IMR-90 (cell line): ENCODE results near the gene ABCA9. TPM values are rescaled to one million over a fixed set of nuclear protein-coding genes. Genes with fewer than 3 reads are reported as not detected.

Experiments used
- ATAC-seq: fragments of 200-7000 bp; cut with Tn5 transposase; 2 replicates; pipeline ENCODE4 v1.9.1; 2020; ENCODE audit warnings: low read depth, mild to moderate bottlenecking, moderate library complexity
- BruUV-seq: library from RNA; stranded (reverse); fragments of 400-500 nt; replicated peaks from 2 replicates; lab custom pipeline; 2021; lab: Mats Ljungman, UMichigan
- CTCF ChIA-PET: fragments of 300-600 bp; formaldehyde crosslinking; extraction: SDS; loops from one replicate; lab custom pipeline; 2021; ENCODE audit warnings: antibody characterized with exemption; lab: Yijun Ruan, JAX
- POLR2A ChIA-PET: fragments of 300-600 bp; sonication (Branson Sonifier 250); formaldehyde crosslinking; loops from one replicate; lab custom pipeline; 2022; ENCODE audit warnings: antibody characterized with exemption; ENCODE audit not compliant: unreplicated experiment; lab: Charles Lee
- DNase-seq: peaks from one replicate; pipeline ENCODE4 v3.0.0; 2013
- H2AFZ ChIP-seq: replicated peaks from 2 replicates; pipeline ENCODE3; 2013; ENCODE audit warnings: low read length, mild to moderate bottlenecking; ENCODE audit not compliant: poor library complexity
- H2AK5ac ChIP-seq: 2 replicates; pipeline ENCODE4 v1.6.1; 2013; ENCODE audit warnings: low read depth, low read length, inconsistent platforms
- H2AK9ac ChIP-seq: replicated peaks from 2 replicates; pipeline ENCODE3; 2013; ENCODE audit warnings: mild to moderate bottlenecking, low read depth, low read length, moderate library complexity; ENCODE audit not compliant: poor library complexity
- H2BK120ac ChIP-seq: 2 replicates; pipeline ENCODE4 v1.6.1; 2013; ENCODE audit warnings: low read depth, low read length, inconsistent platforms
- H2BK15ac ChIP-seq: 3 replicates; pipeline ENCODE4 v1.6.1; 2013; ENCODE audit warnings: low read depth, low read length, inconsistent platforms
- H2BK20ac ChIP-seq: 2 replicates; pipeline ENCODE4 v1.6.1; 2013; ENCODE audit warnings: low read depth, mild to moderate bottlenecking, inconsistent platforms, low read length, moderate library complexity
- H2BK5ac ChIP-seq: 2 replicates; pipeline ENCODE4 v1.6.1; 2013; ENCODE audit warnings: mild to moderate bottlenecking, low read depth, low read length, inconsistent platforms; ENCODE audit not compliant: poor library complexity, severe bottlenecking
- H3K14ac ChIP-seq: replicated peaks from 2 replicates; pipeline ENCODE4 v1.6.1; 2013; ENCODE audit warnings: low read depth, low read length, inconsistent platforms
- H3K18ac ChIP-seq: 2 replicates; pipeline ENCODE4 v1.6.1; 2013; ENCODE audit warnings: low read depth, low read length, control low read depth
- H3K23ac ChIP-seq: 2 replicates; pipeline ENCODE4 v1.6.1; 2013; ENCODE audit warnings: low read depth, low read length, inconsistent platforms
- H3K27ac ChIP-seq: 2 replicates; pipeline ENCODE4 v1.5.1; 2013; ENCODE audit warnings: mild to moderate bottlenecking, control low read depth, low read length; ENCODE audit not compliant: insufficient read depth
- H3K27me3 ChIP-seq: 2 replicates; pipeline ENCODE4 v1.6.1; 2013; ENCODE audit warnings: low read length; ENCODE audit not compliant: control insufficient read depth, insufficient read depth
- H3K36me3 ChIP-seq: 2 replicates; pipeline ENCODE4 v1.6.1; 2013; ENCODE audit warnings: low read length, mixed read lengths; ENCODE audit not compliant: control insufficient read depth, insufficient read depth
- H3K4ac ChIP-seq: 2 replicates; pipeline ENCODE4 v1.6.1; 2013; ENCODE audit warnings: low read depth, low read length, inconsistent platforms
- H3K4me1 ChIP-seq: 2 replicates; pipeline ENCODE4 v1.6.1; 2013; ENCODE audit warnings: low read length, mixed read lengths; ENCODE audit not compliant: control insufficient read depth, insufficient read depth
- H3K4me2 ChIP-seq: 2 replicates; pipeline ENCODE4 v1.6.1; 2013; ENCODE audit warnings: low read depth, mild to moderate bottlenecking, control low read depth, low read length, moderate library complexity
- H3K4me3 ChIP-seq: 2 replicates; pipeline ENCODE4 v1.5.1; 2013; ENCODE audit warnings: low read depth, mild to moderate bottlenecking, control low read depth, low read length, moderate library complexity; ENCODE audit not compliant: insufficient read depth
- H3K56ac ChIP-seq: 2 replicates; pipeline ENCODE4 v1.6.1; 2013; ENCODE audit warnings: low read length, inconsistent platforms; ENCODE audit not compliant: insufficient read depth; ENCODE audit errors: extremely low read depth
- H3K79me1 ChIP-seq, 2 experiments: 2 replicates each; pipeline ENCODE4 v1.6.1; 2013; ENCODE audit warnings: low read length in 2 of 2, inconsistent platforms in 1 of 2, low read depth in 1 of 2
- H3K9ac ChIP-seq: 2 replicates; pipeline ENCODE4 v1.6.1; 2013; ENCODE audit warnings: low read depth, low read length, control low read depth
- H3K9me1 ChIP-seq: 2 replicates; pipeline ENCODE4 v1.6.1; 2013; ENCODE audit warnings: low read length, inconsistent platforms; ENCODE audit not compliant: insufficient read depth
- H3K9me3 ChIP-seq: 2 replicates; pipeline ENCODE4 v1.6.1; 2013; ENCODE audit warnings: low read length; ENCODE audit not compliant: control insufficient read depth, insufficient read depth
- H4K20me1 ChIP-seq: 2 replicates; pipeline ENCODE4 v1.6.1; 2013; ENCODE audit warnings: low read length, inconsistent platforms; ENCODE audit not compliant: insufficient read depth
- H4K5ac ChIP-seq: 2 replicates; pipeline ENCODE4 v1.6.1; 2013; ENCODE audit warnings: mild to moderate bottlenecking, low read depth, low read length, control low read depth
- H4K8ac ChIP-seq, 2 experiments: 2 replicates each; pipeline ENCODE4 v1.6.1; 2013; ENCODE audit warnings: low read depth in 2 of 2, low read length in 2 of 2, control low read depth in 1 of 2, inconsistent platforms in 1 of 2
- H4K91ac ChIP-seq: 2 replicates; pipeline ENCODE4 v1.6.1; 2013; ENCODE audit warnings: low read depth, low read length, inconsistent platforms; ENCODE audit not compliant: insufficient read depth
- CHD1 ChIP-seq: IDR thresholded peaks from 2 replicates; pipeline ENCODE4 v1.6.1; 2012; ENCODE audit warnings: low read depth, low read length, improper control_type of control experiment
- CTCF ChIP-seq: conservative IDR thresholded peaks from 2 replicates; pipeline ENCODE4 v1.5.1; 2012; ENCODE audit warnings: mild to moderate bottlenecking, low read depth, low read length, improper control_type of control experiment
- ELK1 ChIP-seq: fragments of 150-350 bp; IDR thresholded peaks from 2 replicates; pipeline ENCODE4 v1.6.1; 2016; ENCODE audit warnings: low read depth, mild to moderate bottlenecking, low read length, moderate library complexity, borderline replicate concordance
- FOS ChIP-seq: fragments of 150-350 bp; IDR thresholded peaks from 2 replicates; pipeline ENCODE4 v1.6.1; 2016; ENCODE audit warnings: low read depth, low read length
- MAZ ChIP-seq: IDR thresholded peaks from 2 replicates; pipeline ENCODE4 v1.6.1; 2012; ENCODE audit warnings: low read depth, mild to moderate bottlenecking, low read length, improper control_type of control experiment, moderate library complexity, borderline replicate concordance
- NFE2L2 ChIP-seq: fragments of 150-350 bp; IDR thresholded peaks from 2 replicates; pipeline ENCODE4 v1.6.1; 2016; ENCODE audit warnings: low read depth, mild to moderate bottlenecking, low read length
- POLR2A ChIP-seq: IDR thresholded peaks from 2 replicates; pipeline ENCODE4 v1.6.1; 2012; ENCODE audit warnings: mild to moderate bottlenecking, low read depth, low read length
- RAD21 ChIP-seq: IDR thresholded peaks from 2 replicates; pipeline ENCODE4 v1.6.1; 2012; ENCODE audit warnings: low read length, improper control_type of control experiment
- RCOR1 ChIP-seq: IDR thresholded peaks from 2 replicates; pipeline ENCODE4 v1.6.1; 2012; ENCODE audit warnings: mild to moderate bottlenecking, low read length, improper control_type of control experiment; ENCODE audit not compliant: insufficient replicate concordance
- RFX5 ChIP-seq: IDR thresholded peaks from 2 replicates; pipeline ENCODE4 v1.8.0; 2012; ENCODE audit warnings: low read depth, mild to moderate bottlenecking, low read length, moderate library complexity
- USF2 ChIP-seq: fragments of 150-350 bp; IDR thresholded peaks from 2 replicates; pipeline ENCODE4 v1.6.1; 2017; ENCODE audit warnings: mild to moderate bottlenecking, antibody characterized with exemption, low read length, low read depth
- WGBS, 2 experiments: methylation state at CpG; one replicate each; pipeline versions ENCODE4 v1.1.5 to v1.1.7; 2013; ENCODE audit warnings: missing lambda C conversion rate in 2 of 2; ENCODE audit not compliant: insufficient read length in 1 of 2; ENCODE audit errors: extremely low coverage in 2 of 2; 5-methylcytosine and 5-hydroxymethylcytosine counted together
- dilution Hi-C: fragments of 300-500 bp; cut with HindIII; formaldehyde crosslinking; loops from one replicate; pipeline ENCODE4 v1.14.3; 2018; ENCODE audit warnings: low sequenced_read_pairs; ENCODE audit not compliant: unreplicated experiment
- in situ Hi-C: fragments of 300-500 bp; cut with MboI; formaldehyde crosslinking; loops from 3 replicates; pipeline ENCODE4 v1.14.3; 2019; ENCODE audit warnings: low sequenced_read_pairs, inconsistent platforms, mixed read lengths
- intact Hi-C: fragments of 100-400 bp; cut with micrococcal nuclease; formaldehyde crosslinking; loops from 2 replicates; pipeline ENCODE4 v1.10.0; 2022
- polyA plus RNA-seq, 3 experiments: library from polyadenylated mRNA; depleted of rRNA; stranded (reverse); fragments of >200 nt; gene quantifications; 2 replicates each; pipeline ENCODE4 v1.2.3, GENCODE V29; 2012; ENCODE audit warnings: low replicate concordance in 1 of 3
- total RNA-seq: library from RNA; depleted of rRNA; stranded (reverse); fragments of >200 nt; gene quantifications from 2 replicates; pipeline ENCODE4 v1.2.3, GENCODE V29; 2012

ABCA9 gene
- total and polyA plus RNA-seq, 2 of the 4 experiments (the other 2 are of a cell fraction), result under 0.01 TPM; not detected in 1

DNA sequence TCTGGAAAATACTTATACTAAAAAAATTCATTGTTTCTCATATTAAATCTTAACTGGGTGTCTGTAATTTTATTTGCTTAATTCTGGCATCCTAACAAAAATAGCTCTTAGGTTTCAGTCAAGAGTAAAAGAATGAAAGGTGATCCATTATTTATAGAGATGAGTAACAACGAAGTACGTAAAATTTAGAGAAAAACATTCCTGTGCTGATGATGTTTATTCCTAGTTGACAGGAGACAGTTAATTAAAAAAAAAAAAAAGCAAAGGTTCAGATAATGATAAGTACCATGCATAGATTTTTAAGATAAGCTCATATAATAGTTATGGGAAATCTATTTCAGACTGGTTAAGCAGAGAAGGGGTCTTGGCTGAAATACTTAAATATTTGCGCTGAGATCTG, 50.8 kb downstream of the ABCA9 start:
- Histone ChIP-seq H3K4me1 (no peaks in the 10 kb centered on the region), H4K20me1 (no peaks in the 10 kb centered on the region), H2AK9ac (no peak overlapping the region), H3K4me2 (no peak overlapping the region), H2BK5ac (no peak overlapping the region), H3K36me3 (no peaks in the 10 kb centered on the region), H3K4ac (no peak overlapping the region), H3K18ac (no peak overlapping the region), H3K79me1 (no peaks in the 10 kb centered on the region), H3K9ac (no peak overlapping the region), H2BK120ac (no peak overlapping the region), H4K5ac (no peak overlapping the region), H2AFZ (no peak overlapping the region), H3K23ac (no peak overlapping the region), H3K9me3 (no peaks in the 10 kb centered on the region), H3K27ac (no peak overlapping the region), H2BK15ac (no peak overlapping the region), H3K56ac (no peak overlapping the region), H3K27me3 (no peaks in the 10 kb centered on the region), H4K91ac (no peak overlapping the region), H2BK20ac (no peak overlapping the region), H3K9me1 (no peaks in the 10 kb centered on the region), H3K4me3 (no peak overlapping the region), H4K8ac (no peak overlapping the region), H3K14ac (no peak overlapping the region), H2AK5ac (no peak overlapping the region)
- ATAC-seq (no peak), DNase-seq (no peak)
- dilution Hi-C loops (no loop called here), intact Hi-C loops (no loop called here), in situ Hi-C loops (no loop called here)
- TF ChIP-seq NFE2L2 (no peak), CTCF (no peak), USF2 (no peak), ELK1 (no peak), MAZ (no peak), RFX5 (no peak), RCOR1 (no peak), RAD21 (no peak), CHD1 (no peak), FOS (no peak), POLR2A (no peak)
- BruUV-seq, result no TSS peak
- POLR2A ChIA-PET, result no interaction called here
- WGBS, 2 experiments, result no CpG with 5 or more reads among the region's 3 CpGs
- CTCF ChIA-PET, result interaction anchor here (0.6 kb wide), 1 partner anchor 20 kb away, joined by 4 read pairs; no protein-coding TSS in a partner anchor
